ENCODE measurements around the gene PDE8A.
"Not testable (repeated sequence)": the region's sequence is repeated elsewhere in the genome, so short reads cannot be mapped to it uniquely, and the experiment has no call there.

Gene PDE8A

DNA sequence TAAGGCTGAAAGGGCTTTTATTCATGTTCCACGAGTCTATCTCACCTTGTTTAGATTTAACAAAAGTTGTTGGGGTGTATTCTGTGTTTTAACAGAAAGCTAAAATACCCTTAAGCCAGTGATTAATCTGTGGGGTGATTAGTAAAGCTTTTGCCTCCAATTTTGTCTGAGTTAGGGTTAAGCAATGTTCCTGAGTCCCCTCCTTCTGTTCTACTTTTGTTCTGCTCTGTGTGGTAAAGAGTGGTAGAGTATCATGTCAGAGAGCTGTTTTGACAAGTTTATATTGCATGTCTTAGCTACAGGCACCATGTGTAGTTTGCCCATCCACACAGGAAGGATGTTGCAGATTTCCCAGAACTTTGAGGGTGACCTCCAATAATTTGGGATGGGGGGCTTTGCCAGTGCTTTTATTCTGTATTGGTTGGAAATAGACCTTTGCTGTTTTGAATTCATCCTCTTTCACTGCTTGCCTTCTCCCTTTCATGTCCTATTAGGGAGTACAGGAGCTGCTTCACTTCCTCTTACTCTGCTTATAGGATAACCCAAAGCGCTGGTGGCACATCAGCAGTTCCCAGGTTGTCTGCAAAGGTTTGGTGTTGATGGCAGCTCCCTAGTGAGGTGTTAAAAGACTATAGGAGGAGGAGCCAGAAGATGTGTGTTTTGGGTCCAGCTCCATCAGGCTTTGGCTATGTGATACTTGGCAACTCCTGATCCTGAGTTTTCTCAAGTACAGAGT, 7.4 kb downstream of the PDE8A start:
- DNase-seq (ENCODE audit: low spot score), result no peak

DNA sequence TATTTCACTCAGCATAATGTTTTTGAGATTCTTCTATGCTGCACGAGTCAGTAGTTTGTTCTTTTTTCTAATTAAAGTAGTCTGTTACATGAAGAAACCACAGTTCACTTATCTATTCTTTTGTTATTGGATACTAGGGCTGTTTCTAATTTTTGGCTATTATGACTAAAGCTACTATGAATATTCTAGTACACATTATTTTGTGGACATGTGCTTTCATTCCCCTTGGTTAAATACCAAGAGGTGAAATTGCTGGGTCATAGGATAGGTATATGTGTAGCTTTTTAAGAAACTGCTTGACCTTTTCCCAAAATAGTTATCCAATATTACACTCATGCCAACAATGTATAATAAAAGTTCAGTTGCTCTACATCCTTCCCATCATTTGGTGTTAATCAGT, 8.9 kb downstream of the PDE8A start:
- DNase-seq (ENCODE audit: low spot score), result no peak

DNA sequence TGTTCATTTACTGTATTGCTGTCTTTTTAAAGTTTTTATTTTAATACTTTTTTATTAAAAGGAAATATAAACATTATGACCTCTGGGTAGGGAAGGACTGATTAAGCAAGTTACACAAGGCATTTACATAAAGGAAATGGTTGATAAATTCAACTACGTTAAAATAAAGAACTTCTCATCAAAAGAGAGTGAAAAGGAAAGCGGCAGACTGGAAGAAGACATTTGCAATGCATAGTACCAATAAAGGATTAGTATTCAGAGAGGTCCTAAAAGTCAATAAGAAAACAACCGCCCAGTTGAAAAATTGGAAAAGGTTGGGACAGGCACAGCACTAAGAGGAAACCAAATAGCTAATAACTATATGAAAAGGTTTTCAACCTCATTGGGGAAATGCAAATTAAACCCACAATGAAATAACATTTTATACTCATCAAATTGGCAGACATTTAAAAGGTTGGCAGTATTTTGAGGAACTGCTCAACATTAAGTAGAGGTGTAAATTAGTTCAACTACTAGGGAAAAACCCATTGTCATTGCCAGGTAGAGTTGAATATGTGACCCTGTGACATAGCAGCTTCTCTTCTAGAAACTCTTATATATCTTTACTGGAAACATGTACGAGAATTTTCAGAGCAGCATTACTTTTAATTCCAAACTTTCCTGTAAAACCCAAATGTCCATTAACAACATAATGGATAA, 9.5 kb downstream of the PDE8A start:
- DNase-seq (ENCODE audit: low spot score), result no peak

DNA sequence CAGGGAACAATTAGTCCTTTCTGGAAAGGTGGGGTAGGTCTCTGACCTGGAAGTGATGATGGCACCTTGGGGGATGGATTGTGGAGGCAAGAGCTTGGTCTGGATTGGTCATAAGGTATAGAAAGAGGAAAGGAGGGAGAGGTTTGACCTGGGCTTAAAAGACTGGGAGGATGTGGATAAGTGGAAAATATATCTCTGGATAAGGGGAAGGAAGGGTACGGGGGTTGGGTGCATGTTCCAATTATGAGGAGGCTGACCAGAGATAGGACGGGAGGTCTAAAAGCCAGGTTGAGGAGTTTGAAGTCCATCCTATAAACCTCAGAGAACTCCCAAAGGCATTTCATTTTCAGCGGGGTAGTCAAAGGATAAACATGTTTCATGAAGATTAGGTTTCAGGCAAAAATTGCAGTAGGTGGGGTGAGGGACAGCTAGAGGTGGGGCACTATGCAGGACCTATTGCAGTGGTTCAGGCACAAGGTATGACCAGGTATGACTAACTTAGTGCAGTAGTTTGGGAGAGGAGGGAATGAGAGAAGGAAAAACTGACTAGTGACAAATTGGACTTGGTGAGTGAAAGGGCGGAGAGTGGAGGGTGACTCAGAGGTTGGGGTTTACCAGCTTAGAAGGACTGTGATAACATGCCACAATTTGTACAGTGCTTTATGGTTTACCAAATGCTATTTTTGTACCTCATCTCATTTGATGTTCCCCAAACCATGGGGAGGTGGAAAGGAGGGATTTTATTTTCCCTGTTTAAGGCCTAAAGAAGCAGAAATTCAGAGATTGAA, 10.7 kb downstream of the PDE8A start:
- DNase-seq (ENCODE audit: low spot score), result no peak

DNA sequence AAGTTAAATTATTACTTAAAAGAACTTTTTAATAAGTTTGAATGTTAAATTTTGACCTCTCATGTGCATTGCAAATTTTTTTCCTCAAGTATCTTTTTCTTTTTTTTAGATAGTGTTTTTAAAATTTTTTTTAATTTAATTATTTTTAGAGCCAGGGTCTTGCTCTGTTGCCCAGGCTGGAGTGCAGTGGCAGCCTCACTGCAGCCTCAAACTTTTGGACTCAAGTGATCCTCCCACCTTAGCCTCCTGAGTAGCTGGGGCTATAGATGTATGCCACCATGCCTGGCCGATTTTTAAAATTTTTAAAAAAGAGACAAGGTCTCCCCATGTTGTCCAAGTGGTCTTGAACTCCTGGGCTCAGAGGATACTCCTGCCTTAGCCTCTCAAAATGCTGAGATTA, 14.4 kb downstream of the PDE8A start:
- no peak for DNase-seq (ENCODE audit: low spot score)

DNA sequence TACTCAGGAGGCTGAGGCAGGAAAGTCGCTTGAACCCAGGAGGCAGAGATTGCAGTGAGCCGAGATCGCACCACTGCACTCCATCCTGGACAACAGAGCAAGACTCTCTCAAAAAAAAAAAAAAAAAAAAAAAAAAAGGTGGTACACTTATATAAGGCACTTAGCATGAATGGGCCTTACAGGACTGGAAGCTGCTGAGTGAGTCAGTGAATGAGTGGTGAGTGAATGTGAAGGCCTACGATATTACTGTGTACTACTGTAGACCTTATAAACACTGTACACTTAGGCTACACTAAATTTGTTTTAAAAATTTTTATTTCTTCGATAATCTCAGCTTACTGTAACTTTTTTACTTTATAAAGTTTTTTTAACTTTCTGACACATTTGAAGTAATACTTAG, 15.1 kb downstream of the PDE8A start:
- not testable (repeated sequence) for DNase-seq (ENCODE audit: low spot score)

DNA sequence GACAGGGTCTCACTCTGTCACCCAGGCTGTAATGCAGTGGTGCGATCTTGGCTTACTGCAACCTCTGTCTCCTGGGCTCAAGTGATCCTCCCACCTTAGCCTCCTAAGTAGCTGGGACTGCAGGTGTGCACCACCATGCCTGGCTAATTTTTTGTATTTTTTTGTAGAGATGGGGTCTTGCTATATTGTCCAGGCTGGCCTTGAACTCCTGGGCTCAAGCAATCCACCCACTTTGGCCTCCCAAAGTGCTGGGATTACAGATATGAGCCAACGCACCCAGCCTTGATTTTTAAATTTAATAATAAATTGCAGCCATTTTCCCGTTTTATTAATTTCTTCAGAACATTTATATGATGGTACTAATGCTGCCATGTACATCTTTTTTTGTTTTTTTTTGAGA, 15.6 kb downstream of the PDE8A start:
- not testable (repeated sequence) for DNase-seq (ENCODE audit: low spot score)

DNA sequence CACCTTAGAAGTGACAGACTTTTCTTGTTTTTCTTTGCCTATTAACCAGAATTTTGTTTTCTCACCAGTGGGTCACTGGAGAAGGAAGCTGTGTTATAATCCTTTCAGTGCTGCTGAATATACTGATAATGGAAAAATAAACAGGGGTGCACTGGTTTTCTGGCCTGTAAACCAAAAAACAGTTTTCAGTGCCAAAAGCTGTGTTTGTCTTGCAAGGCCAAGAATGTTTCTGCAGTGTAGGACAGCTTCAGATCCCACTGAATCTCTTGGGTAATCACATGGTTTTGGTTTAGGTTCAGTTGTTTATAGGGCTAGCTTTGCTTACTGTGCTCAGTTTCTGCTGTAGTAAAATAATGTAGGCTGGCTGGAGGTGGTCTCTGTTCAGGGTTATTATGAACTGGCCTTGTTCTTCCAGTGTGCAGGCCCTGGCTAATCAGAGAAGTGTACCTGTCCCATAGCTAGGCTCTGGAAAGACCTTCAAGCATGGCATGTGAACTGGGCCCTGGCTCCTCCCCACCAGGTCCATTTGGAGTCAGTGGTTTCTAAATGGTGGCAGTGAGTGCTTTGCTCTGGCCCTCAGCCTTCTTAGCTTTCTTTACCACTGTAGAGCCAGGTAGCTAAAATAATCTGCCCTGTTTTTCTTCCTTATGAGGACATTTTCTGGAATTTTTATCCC, 18.7 kb downstream of the PDE8A start:
- DNase-seq (ENCODE audit: low spot score), result no peak

DNA sequence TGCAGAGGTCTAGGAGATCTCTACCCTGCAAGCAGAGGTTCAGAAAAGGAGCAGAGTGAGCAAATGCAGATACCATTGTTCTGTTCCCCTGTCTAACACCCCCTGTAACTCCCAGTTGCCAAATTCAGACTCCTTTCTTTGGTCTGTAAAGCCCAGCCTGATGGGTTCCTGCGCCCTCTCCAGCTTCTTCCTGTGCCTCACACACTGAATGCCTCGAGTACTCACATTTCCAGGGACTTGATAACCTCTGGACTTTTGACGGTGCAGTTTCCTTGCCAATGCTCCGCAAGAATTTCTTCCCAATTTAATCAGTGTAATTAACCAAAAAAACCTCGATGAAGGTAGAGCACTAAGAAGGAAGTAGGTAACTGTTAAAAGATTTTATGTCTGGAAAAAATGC, 19.3 kb downstream of the PDE8A start:
- DNase-seq (ENCODE audit: low spot score), result no peak

DNA sequence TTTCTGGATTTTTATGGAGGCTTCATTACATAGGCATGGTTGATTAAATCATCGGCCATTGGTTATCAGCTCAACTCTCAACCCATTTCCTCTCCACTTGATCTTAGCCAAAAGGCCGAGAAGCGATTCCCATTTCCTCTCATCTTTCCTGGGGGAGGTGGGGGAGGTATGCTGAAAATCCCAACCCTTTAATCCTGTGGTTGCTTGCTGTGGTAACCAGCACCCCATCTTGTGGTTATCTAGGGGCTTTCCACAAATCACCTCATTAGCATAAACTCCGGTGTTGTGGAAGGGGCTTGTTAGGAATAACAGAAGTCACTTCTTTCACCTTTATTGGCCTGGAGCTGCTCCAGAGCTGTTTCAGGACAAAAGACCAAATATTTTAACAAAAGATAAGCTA, 20.9 kb downstream of the PDE8A start:
- DNase-seq (ENCODE audit: low spot score), result no peak

DNA sequence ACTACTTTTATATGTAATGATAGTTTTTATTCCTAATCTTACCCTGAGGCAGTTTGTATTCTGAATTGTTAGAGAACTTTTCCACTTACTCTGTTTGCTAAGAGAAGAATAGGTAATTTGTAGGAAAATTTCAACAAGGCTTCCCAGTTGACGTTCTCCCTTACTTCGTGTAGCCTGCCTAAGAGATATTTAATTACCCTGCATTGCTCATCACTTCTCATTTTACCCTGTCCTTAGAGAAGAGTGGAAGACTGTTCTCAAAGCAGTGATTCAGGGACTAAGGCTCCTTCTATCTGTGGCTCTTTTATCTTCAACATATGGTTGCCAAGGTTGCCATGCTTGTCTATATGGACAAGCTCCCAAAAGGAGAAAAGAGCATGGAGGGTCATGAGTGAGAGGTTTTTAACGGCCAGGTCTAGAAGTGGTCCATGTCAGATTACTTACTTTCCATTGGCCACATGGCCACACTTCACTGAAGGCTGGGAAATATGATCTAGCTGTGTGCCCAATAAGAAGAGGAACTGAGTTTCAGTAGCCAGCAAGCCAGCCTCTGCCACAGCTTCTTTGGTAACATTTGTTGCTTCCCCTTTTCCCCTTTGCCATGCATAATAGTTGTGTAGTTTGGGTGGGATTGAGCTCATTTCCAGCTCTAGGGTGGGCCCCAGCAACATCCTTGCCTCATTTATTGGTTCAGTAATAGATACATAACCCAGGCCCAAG, 22.1 kb downstream of the PDE8A start:
- no peak for DNase-seq (ENCODE audit: low spot score)

DNA sequence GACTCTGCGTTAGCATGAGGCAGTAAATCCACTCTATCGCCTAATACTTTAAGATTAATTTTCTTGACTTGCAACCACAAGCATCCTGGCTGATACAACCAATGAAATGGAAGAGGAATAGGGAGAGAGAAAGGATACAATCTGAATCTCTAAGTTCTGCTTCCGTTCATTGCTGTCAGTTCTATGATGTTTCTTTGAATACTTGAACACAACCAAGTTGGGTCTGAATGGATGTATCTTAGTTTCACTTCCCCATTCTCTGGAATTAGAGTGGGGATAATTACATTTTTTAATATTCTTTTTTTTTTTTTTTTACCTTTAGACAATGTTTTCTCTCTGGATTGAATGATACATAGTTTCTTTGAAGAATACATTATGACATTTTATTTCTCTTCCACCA, 22.9 kb downstream of the PDE8A start:
- no peak for DNase-seq (ENCODE audit: low spot score)

DNA sequence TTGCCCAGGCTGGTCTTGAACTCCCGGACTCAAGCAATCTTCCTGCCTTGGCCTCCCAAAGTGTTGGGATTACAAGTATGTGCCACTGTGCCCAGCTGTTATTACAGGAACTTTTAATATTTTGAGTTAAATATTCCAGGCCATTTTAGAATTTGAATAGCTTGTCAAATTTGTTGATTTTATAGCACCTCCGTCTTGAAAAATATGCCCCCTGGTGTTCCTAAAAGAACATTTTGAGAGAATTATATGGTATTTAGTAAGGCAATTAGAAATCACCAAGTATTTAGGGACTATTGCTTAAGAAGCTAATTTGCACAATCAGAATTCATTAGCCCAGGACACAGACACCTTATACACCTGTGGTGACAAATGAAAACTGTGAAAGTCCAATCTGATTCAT, 23.7 kb downstream of the PDE8A start:
- no peak for DNase-seq (ENCODE audit: low spot score)

DNA sequence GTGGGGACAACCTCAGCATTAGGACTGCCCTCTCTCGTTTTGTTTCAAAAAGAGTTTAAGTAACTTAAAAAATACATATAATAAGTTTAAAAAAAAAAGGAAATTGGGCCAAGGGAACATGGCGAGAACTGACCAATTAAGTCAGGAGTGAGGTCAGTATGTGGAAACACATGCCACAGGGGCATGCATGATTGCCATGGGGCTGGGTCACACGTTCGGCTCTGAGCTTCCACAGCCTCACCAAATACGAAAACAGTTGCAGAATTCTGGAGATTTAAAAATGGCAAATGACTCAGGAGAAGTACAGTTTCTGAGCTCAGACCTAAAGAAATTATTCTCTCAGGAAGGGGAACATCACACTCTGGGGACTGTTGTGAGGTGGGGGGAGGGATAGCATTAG, 24.1 kb downstream of the PDE8A start:
- DNase-seq (ENCODE audit: low spot score), result no peak

DNA sequence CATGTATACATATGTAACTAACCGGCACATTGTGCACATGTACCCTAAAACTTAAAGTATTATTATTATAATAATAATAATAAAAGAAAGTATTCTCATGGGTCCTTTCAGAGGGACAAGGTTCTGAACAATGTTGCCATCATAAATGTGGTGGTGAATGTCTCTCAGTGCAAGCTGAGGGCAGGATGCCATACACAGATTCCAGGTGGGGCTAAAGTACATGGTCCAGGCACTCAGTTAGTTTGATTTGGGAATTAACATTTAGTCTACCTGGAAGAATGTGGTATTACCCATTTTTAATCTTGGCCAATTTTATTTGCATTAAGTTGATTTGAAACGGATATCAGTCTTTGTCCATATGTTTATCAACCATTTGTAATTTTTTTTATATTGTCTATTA, 24.5 kb downstream of the PDE8A start:
- DNase-seq (ENCODE audit: low spot score), result no peak

DNA sequence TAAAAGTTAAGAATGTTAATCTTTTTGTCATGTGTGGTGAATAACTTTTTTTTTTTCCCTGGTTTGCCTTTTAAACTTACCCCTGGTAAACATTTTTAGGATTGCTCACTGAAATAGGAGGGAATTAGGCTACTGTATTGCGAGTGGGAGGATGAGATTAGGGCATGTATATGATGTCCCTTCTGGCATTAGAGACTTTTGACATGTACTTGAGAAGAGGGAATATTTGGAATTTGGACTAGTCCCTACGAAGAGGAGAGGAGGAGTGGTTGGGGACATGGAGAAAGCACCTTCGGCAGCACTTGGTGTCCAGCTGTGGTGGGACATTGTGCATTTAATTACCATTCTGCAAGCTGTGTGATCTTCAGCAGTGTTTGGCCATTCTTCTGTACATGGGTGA, 25.0 kb downstream of the PDE8A start:
- DNase-seq (ENCODE audit: low spot score), result no peak

DNA sequence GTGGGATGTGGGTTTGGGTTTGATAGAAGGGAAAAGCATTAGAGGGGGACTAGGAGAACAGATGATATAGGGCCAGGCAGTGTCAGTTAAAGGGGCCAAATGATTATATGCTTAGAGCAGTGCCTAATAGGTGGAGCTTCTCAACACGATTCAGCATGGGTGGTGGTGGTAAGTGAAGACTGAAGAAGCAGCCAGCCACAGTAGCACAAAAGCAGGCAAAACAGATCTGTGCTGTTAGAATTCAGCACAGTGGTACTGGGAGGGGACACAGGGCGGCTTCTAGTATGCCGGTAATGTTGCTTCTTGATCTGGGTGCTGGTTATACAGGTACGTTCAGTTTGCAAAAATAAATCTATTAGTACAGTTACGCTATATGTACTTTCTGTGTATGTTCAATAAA, 25.5 kb downstream of the PDE8A start:
- DNase-seq (ENCODE audit: low spot score), result no peak

DNA sequence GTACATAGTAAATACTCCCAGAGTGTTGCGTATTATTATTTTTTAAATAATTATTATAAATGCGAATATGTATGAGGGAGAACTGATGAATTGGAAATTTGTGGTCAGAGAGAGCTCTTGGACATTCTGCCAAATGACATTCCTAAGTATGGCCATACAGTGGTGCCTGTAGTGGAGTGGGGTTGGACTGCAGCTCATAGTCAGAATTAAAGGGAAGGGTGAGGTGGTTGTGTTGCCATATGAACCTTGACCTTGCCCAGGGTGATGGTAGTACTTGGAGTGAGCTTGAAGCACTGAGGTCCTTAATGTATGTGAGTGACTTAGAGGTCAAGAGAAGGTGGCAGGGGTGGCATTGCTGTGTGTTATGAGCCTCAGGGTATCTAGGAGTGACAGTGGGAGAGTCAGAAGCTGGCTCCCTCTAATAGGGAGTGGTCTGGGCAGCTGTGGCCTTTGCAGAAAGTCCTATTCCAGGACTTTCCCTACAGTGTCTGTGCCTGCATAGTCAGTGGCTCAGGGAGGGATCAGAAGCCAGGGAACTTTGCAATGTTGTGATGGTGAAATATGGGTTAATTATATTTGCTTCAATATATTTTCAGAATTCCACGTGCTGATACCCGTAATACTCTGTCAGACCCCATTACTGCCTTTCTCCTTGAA, 26.2 kb downstream of the PDE8A start:
- no peak for DNase-seq (ENCODE audit: low spot score)

DNA sequence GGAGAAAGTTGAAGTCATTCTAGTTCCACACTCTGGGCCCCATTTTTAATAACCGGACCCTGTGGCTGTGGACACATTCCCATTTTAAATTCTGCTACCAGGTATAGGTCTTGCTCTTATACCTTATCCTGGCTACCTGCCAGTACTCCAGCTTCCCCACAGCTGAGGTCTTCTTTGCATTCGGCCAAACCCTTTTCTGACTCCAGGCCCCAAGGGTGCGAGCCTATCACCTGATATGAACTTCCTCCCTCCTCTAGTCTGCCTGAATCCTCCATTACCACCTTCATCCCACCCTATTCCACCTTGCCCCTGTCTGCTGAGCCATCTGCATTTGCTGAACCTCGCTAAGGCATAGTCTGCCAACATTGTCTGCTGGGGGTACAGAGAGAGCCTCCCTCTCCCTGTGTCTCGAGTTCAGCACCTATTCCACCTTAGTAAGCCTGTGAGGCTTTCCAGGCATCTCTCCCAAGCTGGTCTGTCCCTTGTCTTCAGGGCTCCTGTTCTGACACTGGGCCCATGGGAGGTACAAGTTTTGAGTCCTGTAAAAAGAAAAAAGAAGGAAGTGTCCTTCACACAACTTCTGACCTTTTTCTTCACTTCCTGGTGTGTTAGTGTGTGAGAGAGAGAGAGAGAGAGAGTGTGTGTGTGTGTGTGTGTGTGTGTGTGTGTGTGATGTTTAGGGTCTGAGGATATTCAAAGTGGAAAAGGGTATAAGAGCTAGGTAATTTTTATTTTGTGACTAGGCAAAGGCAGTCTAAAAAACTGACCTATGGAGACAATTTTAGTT, 27.0 kb downstream of the PDE8A start:
- no peak for DNase-seq (ENCODE audit: low spot score)

DNA sequence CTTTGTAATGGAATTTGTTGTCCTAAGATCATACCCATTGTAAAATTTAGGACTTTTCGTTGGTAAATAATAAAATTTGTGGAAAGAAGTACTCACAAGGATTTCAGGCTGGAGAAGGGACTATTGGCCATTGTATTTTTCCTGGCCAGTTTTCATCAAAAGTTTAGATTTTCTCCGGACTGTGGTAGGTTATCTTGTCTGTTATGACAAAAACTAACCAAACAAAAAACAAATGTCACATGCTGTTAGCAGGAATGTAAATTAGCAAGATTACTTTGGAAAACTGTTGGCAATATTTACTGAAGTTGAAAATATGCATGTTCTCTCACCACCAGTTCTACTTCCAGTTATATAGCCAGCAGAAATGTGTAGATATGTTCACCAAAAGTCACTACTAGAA, 27.8 kb downstream of the PDE8A start:
- DNase-seq (ENCODE audit: low spot score), result no peak

DNA sequence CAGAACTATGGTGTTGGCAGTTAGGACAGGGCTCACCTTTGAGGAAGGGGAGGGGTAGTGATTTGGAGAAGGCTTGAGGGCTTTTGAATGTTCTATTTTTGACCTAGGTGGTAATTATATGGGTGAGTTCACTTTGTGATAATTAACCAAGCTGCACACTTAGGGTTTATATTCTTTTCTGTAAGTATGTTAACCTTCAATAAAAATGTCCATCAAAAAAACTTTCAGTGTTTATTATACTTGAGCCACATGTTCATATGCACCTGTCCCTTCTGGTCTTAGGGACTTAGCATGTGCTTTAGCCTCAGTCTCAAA, 28.4 kb downstream of the PDE8A start:
- no peak for DNase-seq (ENCODE audit: low spot score)
